GM18870 (cell line): Measurements from ENCODE around the gene TMEM212.
"Not testable (repeated sequence)": the region's sequence is repeated elsewhere in the genome, so short reads cannot be mapped to it uniquely, and the experiment has no call there.

ENCODE experiments used
- ATAC-seq: cut with Tn5 transposase; IDR thresholded peaks from one replicate; pipeline ENCODE4 v1.9.1; 2021; ENCODE audit warnings: moderate library complexity; ENCODE audit not compliant: unreplicated experiment

Gene TMEM212

GRCh38 chr3:171883257-171883892, 40.2 kb downstream of the TMEM212 start:
- no peak for ATAC-seq

GRCh38 chr3:171883893-171884279, 40.7 kb downstream of the TMEM212 start:
- ATAC-seq: no peak

- ATAC-seq: no peak
These were observed 45.3 kb downstream of the TMEM212 start for GRCh38 chr3:171888466-171888865.

- no peak for ATAC-seq
These were observed 47.2 kb downstream of the TMEM212 start for GRCh38 chr3:171890398-171890797.

GRCh38 chr3:171892457-171892856, 49.3 kb downstream of the TMEM212 start:
- no peak for ATAC-seq

GRCh38 chr3:171895291-171895690, 52.1 kb downstream of the TMEM212 start:
- ATAC-seq: no peak

- no peak for ATAC-seq
These were observed 52.8 kb downstream of the TMEM212 start for GRCh38 chr3:171895900-171896299.

GRCh38 chr3:171896316-171896715, 53.2 kb downstream of the TMEM212 start:
- ATAC-seq: no peak

GRCh38 chr3:171898192-171898591, 55.0 kb downstream of the TMEM212 start:
- no peak for ATAC-seq

- no peak for ATAC-seq
These were observed 57.3 kb downstream of the TMEM212 start for GRCh38 chr3:171900446-171900845.

GRCh38 chr3:171901615-171902312, 58.6 kb downstream of the TMEM212 start:
- no peak for ATAC-seq

- no peak for ATAC-seq
These were observed 61.7 kb downstream of the TMEM212 start for GRCh38 chr3:171904829-171905228.

GRCh38 chr3:171906503-171906902, 63.4 kb downstream of the TMEM212 start:
- ATAC-seq: not testable (repeated sequence)

- ATAC-seq: no peak
These were observed 64.0 kb downstream of the TMEM212 start for GRCh38 chr3:171906951-171907676.

- ATAC-seq: no peak
These were observed 64.6 kb downstream of the TMEM212 start for GRCh38 chr3:171907761-171908160.

- ATAC-seq: no peak
These were observed 65.6 kb downstream of the TMEM212 start for GRCh38 chr3:171908731-171909130.
